Endometrial microvascular endothelial cells (primary cell): Measurements from ENCODE around the gene ZNF511. TPM values are rescaled to one million over a fixed set of nuclear protein-coding genes. Genes with fewer than 3 reads are reported as not detected.
"Not testable (repeated sequence)": the region's sequence is repeated elsewhere in the genome, so short reads cannot be mapped to it uniquely, and the experiment has no call there.

ENCODE experiments used
- in situ Hi-C: cut with HindIII; loops from 2 replicates; pipeline ENCODE4 v1.10.0; 2017; ENCODE audit warnings: low sequenced_read_pairs, low pct_unique_long_range_greater_than_20kb; ENCODE audit errors: inconsistent ontology term
- total RNA-seq: library from RNA; depleted of rRNA; stranded (reverse); fragments of >200 nt; gene quantifications from one replicate; pipeline ENCODE4 v1.2.3, GENCODE V29; 2015; ENCODE audit errors: inconsistent ontology term

The ZNF511 gene, protein sequence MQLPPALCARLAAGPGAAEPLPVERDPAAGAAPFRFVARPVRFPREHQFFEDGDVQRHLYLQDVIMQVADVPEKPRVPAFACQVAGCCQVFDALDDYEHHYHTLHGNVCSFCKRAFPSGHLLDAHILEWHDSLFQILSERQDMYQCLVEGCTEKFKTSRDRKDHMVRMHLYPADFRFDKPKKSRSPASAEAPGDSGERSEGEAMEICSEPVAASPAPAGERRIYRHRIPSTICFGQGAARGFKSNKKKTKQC
- 35.9 TPM for total RNA-seq

DNA sequence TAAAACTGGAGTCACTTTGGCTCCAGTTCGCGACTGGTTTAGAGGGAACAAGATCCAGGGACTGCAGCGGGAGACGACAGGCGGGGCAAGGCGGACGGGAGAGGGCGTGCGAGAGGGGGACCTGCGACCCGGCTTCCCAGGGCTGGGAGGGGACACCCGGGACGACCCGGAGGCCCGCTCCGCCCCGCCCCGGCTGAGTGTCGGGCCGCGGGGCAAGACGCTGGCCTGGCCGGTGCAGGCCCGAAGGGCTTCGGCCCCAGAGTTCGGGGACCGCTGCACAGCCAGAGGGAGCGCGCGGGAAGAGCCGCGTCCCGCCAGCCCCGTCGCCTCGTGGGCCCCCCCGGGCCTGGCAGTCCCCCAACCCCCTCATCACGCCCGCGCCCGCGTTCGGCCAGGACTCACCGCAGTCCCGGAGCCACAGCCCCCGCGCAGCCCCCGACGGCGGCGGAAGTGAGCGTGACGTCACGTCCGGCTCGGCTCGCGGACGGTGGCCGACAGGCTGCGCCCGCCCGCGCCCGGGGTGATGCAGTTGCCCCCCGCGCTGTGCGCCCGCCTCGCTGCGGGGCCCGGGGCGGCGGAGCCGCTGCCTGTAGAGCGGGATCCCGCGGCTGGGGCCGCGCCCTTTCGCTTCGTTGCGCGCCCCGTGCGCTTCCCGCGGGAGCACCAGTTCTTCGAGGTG, at the start of gene ZNF511, which contains the start of gene TUBGCP2:
ZNF511 (plus strand) TSS at position 494 of the 679 bp plus-strand sequence; CDS start at position 524, 30 bp downstream.
TUBGCP2 (minus strand) TSS at position 452 of the 679 bp plus-strand sequence. CDS start 5,931 bp downstream, outside the sequence.
- in situ Hi-C loops: no loop called here

DNA sequence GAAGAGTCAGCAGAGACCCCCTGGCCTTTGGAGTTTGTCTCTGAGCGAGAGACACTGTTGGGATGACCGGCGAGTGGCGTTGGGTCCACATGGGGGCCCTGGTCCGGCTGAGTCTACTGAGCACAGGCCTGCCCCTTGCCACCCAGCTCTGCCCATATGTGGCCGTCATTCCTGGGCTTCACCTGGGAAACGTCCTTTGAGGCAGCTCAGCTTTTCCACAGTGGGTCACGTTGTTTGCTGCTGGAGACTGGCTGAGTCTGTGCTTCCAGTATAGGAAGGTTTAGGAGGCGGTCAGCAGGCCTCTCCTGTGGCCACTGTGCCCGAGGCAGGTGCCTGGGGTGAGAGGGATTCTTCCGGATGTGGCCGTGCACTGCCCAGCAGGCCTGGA, 49.1 kb upstream of the ZNF511 start:
- in situ Hi-C loops: no loop called here

DNA sequence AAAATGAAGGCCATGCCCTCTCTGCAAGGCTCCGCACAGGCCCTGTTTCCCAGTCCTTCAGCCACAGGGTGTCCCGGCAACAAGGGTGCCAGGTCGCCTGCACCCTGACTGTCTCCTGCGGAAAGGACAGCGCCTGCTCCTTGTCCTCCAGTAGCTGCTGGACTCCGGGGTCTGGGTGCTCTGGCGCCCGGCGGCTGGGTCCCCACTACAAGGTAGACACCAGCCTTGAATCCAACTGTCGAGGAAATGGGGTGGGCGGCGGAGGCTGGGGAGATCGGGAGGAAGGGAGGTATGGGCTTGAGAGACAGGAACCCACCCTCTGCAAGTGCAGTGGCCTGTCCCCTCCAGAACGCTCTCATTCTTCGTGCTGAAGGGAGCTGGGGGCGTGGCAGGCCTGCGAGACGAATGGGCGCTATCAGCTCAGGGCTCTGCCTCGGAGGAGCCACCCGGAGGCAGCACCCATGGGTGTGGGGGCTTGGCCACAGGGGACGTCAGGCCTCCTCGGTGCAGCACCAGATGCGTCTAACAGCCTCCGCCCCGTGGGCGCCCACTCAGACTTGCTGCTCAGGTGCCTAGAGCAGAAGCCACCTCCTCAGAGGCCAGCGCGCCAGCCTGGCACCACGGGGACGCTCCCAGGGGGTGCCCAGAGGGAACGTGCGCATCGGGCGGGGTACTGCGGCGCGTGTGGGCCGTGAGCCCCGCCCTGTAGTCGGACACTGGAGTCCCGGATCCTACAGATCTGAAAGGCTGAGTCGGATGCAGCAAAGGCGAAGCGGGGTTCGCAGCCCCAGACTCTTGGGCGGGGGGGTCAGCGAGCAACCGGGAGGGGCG, 47.6 kb upstream of the ZNF511 start:
- in situ Hi-C loops: no loop called here

DNA sequence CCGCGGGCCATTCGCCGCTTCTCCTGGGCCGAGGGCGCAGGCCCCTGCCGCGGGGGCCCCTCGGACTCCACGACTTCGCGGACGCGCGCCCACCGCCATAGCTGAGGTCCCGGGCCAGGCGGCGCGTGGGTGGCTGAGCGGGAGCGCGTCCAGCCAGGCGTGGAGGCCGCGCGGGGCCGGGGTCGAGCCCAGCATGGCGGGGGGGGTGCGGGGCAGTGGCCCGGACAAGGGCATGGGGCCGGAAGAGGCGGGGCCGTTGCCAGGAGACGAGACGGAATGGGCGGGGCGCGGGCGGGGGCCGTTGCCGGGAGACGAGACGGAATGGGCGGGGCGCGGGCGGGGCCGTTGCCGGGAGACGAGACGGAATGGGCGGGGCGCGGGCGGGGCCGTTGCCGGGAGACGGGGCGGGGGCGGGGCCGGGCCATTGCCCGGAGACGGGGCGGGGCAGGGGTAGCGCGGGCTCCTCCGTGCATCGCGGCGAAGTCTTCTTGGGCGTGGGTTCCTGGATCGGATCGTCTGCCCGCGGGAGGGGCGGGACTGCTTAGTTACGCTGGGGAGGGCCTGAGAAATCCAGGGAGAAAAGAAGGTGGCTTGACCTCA, 46.9 kb upstream of the ZNF511 start:
- in situ Hi-C loops: no loop called here

DNA sequence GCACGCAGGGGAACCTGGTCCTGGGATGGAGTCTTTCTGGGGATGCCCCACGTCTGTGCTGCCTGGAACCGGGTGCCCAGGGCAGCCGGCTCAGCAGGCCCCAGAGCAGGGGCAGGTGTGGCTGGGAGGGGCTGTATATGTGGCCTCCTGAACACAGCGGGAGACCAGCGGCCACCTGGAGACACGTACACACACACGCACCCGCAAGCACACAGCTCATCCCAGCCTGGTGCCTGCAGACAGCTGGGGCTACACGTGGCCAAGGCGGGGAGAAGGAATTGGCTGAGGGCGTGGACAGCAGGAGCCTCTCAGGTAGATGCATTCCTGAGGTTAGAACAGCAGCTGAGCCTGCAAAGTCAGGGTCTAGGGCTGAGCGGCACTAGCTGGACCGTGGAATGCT, 46.0 kb upstream of the ZNF511 start:
- in situ Hi-C loops: no loop called here

DNA sequence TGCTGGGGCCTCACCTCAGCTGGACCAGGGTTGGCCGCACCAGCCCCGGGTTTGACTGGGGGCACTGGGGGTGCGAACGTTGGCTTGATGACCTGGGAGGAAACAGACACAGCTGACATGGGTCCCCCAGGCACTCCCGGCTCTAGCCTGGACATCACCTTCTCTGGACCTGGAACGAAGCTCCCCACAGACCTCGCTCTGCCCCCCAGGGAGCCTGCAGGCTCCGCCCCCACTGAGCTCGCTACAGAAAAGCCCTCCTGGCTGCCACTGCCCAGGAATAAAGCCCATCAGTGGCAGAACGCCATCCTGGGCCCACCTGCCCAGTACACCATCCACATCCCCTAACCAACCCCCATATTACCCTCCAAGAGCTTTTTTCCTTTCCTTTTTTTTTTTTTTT, 45.0 kb upstream of the ZNF511 start:
- in situ Hi-C loops: no loop called here

DNA sequence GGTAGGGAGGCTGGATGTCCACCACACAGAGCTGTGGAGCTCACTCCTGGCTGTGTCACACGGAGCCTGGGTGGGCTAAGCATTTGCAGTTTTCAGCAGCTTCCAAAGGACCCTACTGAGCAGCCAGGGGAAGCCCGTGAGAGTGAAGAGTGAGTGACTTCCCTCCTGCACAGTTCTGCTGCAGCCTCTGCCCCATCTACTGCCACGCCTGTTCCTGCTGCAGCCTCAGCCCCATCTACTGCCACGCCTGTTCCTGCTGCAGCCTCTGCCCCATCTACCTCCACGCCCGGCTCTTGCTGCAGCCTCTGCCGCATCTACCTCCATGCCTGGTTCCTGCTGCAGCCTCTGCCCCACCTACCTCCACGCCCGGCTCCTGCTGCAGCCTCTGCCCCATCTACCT, 44.3 kb upstream of the ZNF511 start:
- in situ Hi-C loops: no loop called here

DNA sequence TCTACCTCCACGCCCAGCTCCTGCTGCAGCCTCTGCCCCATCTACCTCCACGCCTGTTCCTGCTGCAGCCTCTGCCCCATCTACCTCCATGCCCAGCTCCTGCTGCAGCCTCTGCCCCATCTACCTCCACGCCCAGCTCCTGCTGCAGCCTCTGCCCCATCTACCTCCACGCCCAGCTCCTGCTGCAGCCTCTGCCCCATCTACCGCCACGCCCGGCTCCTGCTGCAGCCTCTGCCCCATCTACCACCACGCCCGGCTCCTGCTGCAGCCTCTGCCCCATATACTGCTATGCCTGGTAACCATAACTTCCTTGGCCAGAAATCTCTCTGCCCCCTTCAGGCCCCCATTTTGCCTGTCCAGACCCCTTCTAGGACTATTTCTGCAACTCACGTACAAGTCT, 43.7 kb upstream of the ZNF511 start:
- in situ Hi-C loops: not testable (repeated sequence)

DNA sequence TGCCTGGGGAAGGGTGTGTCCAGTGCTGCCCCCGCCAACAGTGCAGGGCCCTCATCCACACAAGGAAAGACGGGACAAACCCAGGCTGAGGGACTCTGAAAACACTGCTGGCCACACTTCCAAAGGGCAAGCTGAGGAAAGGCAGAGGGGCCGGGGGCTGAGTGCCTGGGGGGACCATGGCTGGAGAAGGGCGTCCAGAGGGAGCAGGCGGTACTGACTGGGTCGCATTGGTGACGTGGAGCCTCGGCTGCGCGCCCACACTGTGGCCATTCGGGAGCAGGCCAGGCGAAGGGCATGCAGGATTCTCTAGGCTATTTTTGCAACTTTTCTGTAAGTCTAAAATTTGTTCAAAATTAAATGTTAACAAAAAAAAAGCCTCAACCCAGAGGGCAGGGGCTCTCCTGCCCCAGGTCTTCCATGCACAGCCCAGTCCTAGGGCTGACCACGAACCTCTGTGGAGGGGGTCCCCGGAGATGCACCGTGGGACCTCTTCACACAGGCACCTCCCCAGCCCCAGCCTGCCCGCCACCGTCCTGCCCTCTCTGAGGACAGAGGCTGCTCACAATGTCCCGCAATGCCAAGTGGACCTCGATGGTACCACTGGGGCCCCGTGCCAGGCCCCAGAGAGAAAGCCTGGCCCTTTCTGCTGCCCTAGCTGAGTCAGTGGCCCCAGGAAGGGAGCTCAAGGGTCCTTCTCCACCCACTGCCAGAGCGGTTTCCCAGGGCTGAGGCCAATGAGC, 42.5 kb upstream of the ZNF511 start:
- in situ Hi-C loops: no loop called here

DNA sequence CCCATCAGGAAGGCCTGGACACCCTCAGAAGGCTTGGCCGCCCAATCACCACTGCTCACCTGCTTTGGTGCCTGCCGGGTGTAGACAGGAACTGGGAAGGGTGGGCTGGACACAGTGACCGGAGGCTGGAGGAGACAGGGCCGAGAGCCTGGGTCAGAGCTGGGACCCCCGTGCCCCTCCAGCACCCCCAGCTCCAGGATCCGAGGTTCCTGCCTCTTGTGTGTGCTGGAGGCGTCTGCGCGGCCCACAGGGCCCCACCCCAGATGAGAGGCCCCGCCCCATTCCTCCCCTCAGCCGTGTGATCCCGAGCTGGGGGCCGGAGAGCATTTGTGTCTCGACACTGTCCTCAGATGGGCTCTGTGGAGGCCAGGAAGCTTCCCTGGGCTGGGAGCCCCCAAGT, 41.4 kb upstream of the ZNF511 start:
- in situ Hi-C loops: no loop called here

DNA sequence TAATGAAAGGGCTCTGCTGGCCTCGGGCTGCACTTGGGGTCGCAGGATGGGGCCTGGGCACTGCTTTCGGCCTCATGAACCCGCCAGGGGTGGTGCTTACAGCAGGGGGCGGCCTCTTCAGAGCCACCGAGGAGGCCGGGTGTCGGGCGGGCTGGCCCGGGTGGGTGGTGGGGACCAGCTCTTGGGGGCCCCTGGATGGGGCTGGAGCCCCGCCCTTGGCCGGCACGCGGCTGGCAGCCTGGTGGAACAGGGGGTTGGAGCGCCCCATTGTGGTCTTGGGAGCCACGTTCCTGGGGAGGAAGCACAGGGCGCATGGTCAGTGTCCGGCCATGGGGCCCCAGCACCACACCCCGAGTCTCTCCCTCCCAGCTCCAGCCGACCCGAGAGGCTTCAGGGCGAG, 40.9 kb upstream of the ZNF511 start:
- in situ Hi-C loops: no loop called here

DNA sequence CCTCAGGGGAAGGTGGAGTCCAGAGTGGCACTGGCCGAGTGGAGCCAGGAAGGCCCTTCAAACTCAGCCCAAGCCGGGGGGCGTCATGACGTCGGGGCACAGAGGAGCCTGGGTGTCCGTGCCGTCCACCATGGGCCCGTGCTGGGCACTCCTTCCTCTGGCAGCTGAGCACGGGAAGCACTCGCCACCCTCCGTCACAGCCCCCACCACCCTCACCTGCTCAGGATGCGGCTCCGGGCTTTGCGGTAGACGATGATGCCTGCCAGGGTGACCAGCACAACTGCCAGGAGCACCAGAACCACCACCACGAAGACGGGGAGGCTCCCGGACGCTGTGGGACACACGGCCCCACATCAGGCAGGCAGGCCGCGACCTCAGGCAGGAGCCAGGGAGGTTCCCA, 40.2 kb upstream of the ZNF511 start:
- in situ Hi-C loops: no loop called here

DNA sequence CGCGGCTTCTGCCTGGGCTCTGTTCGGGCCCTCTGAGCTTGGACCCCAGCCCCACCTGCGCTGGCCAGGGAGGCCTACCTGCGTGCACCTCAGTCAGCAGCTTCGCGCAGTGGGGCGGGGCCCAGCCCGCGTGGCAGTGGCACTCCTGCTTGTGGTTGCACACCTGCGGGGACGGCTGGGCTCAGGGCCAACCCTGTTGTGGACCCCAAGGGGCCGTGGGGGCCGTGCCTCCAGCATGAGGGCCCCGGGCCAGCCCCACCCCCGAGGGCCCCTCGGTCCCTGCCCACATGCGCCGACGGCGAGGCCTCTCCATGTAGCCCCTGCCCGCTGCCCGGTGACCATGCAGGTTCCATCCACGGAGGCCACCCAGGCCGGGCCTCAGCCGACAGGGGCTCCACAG, 39.3 kb upstream of the ZNF511 start:
- in situ Hi-C loops: no loop called here

DNA sequence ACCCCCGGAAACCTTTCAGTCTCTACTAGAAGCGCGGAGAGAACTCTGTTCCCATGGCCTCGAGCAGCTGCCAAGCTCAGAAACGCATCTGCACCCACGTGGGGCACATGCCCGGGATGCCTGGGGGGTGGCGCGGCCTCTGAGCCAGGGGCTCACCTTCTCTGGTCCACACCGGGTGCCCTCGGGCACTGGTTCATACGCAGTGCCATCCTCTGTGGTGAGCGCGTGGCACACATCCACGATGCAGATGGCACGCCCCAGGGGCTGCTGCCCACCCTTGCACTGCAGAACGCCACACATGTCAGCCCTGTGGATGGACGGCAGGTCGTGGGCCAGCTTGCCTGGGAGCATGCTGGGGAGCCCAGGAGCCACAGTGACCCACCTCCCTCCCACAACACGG, 38.5 kb upstream of the ZNF511 start:
- in situ Hi-C loops: no loop called here

DNA sequence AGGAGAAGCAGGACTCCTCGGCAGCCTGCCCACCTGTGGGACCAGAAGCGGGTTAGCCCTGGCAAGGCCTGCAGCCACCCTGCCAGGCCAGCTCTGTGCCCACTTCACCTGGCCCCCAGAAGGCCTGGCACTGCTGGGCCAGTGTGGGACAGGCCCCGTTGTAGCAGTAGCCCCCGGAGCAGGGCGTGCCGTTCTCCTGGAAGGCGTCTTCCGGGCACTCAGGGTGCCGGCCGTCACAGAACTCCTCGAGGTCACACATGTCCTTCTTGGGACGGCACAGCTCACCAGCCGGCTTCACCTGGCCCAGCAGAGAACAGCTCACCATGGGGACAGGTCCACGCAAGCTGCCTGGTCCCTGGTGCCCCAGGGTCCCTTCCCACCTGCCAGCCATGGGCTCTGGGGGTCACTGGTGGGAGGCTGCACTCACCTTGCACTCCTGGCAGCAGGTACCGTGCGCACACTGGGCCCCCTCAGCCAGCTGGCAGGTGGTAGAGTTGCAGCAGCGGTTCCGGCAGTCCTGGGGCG, 37.9 kb upstream of the ZNF511 start:
- in situ Hi-C loops: no loop called here

DNA sequence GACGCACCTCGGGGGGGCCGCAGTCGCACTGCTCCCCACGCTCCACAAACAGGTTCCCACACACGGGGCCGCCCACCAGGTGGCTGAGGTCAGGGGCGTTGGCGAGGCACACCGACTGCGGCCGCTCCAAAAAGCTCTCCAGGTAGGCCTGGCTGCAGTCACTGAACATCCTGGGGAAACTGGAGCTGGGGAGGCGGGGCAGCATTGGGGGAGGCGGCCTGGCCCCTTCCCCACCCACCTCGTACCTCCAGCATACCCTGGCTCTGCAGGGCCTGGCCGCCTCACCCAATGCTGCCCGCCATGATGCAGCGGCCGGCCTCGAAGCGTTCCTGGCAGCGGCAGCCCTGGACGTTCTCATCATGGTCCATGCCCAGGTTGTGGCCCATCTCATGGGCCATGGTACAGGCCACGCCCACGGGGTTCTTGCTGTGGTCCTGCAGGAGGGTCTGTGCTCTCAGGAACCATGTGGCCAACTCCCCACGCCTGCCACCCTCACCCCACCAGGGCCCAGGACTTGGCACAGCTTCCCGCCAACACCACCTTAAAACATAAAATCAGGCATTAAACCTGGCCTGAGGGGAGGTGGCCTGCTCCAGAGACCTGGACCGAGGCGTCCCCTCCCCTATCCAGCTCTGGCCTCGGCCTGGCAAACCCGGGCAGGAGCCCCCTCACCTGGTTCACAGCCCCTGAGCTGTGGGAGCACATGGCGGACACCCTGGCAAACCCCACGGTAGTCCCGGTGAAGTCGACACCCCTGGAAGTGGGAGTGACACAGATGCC, 37.0 kb upstream of the ZNF511 start:
- in situ Hi-C loops: no loop called here

DNA sequence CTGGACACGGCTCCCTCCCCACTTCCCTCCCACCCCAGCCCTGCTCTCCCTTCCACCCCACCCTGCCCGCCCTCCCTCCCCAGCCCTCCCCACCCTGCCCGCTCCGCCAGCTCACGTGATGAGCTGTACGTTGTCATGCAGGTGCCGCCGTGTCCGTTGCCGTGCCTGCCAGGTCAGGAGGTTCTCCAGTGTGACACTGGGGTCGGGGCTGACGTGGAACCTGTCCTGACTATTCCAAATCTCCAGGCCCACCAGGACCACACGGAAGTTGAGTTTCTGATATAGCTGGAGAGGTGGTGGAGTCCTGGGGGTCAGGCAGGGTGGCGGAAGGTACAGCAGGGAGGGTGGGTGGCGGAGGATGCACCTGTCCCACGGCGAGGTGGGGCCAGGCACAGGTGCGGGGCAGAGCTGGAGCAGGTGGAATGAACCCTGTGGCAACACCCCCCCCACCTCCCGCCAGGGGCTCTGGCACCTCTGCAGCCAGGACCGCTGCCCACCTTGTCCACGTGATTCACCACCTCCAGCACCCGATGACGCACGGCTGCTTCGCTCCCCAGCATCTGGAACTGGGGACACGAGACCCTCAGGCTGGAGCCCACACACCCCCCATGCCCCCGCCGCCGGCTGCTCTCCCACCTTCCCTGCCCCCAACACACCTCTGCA, 36.3 kb upstream of the ZNF511 start:
- in situ Hi-C loops: no loop called here
